Non-pigmented ciliary epithelial cell (primary cell): ENCODE results near the gene LRRC7.

Experiments used
- DNase-seq: peaks from one replicate; pipeline ENCODE4 v3.0.0-alpha.2; 2010; ENCODE audit warnings: low read depth

Gene LRRC7

GRCh38 chr1:70091811-70092210, 524.1 kb downstream of the LRRC7 start:
- no peak for DNase-seq

DNA sequence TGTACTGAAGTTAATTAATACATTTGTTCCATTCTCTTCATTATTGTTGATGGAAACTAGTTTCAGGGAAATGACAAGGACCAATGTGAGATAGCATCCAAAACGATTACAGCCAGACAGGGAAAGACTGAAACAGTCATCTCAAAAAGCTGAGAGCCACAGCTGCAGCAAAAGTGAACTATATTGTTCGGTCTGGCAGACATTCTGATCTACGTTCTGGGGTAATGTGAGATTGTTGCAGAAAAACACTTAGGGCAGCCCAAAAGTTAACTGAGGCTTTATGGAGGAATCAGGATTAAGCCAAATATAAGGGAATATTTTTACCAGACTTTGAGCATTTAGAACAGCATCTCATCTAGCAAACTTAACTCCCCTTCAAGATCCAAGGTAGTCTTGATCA, 524.8 kb downstream of the LRRC7 start:
- no peak for DNase-seq

DNA sequence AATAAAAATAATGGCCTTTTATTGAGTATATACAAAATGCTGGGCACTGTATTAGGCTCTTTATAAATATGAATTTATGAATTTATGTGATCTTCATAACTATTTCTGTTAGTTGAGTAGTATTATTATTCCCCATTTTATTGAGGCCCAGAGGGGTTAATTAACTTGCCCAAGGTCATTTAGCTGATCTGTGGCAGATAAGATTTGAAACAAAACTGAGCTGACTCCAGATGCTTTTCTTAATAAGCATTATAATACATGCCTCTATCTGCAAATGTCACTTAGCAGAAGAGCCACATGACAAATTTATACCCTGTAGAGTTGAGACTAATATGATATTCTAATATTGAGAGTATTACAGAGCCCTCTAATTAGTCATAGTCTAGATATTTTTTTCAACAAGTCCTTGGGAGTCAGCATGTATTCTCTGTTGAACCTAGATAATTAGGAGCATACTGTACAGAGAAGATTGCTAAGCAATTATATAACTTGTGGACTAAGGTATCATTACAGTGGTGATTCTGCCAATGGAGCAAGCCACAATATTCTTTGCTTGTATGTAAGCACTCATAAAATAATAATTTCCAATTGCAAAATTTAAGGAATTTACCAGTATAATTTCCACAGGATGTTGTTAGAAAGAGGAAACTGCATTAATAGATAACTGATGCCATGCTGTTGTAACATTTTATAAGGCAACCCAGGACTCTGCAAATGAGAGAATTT, 525.7 kb downstream of the LRRC7 start:
- no peak for DNase-seq

DNA sequence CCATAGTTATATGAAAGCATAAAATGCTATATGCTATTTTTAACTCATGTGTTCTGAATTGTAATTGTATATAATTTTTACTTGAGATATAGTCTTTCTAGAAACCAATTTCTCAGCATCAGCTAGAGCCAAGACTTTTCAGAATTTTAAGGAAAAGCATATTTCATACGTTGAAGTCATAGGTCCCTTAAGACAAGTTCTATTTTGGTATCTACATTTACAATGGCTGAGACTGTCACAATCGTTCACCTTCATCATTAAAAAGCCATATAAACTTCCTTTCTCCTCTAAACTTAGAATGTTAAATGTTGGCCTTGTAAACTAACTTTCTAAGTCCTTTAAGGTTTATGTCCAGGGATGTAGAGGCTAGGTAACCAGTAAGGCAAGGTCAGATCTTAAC, 533.5 kb downstream of the LRRC7 start:
- no peak for DNase-seq

DNA sequence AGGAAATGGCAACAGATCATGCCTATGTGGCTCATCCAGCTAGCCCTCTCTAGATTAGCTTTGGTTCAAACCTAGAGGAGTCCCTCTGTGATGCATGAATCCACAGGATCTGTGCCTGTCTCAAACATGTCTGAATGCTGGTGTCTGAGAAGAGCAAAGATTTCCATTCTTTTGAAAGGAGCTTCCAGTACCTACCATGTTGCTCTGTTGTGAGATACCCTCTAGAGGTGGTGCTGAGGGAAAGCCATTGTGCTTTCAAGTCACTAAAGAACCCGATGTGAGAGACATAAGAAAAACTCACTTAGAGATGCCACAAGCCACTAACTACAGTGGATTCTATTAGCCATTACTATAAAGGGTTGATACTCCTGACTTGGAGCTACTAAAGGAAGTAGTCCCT, 534.1 kb downstream of the LRRC7 start:
- no peak for DNase-seq

- no peak for DNase-seq
Measured at GRCh38 chr1:70103770-70104169, 536.0 kb downstream of the LRRC7 start.

DNA sequence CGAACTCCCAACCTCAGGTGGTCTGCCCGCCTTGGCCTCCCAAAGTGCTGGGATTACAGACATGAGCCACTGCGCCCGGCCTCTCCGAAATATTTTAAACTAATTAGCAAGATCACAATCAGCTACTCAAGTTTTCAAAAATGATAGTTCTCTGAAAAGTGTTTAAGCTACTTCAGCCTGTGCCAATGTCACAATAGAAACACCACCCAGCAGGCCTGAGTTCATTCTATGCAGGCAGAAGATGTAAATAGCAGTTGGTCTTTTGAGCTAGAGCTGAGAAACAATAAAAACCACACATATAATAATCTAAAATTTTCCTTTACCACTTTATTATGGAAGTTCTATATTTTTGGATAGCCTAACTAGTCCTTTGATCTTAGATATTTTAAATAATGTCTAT, 541.5 kb downstream of the LRRC7 start:
- DNase-seq = no peak

GRCh38 chr1:70112838-70113237, 545.1 kb downstream of the LRRC7 start:
- no peak for DNase-seq

DNA sequence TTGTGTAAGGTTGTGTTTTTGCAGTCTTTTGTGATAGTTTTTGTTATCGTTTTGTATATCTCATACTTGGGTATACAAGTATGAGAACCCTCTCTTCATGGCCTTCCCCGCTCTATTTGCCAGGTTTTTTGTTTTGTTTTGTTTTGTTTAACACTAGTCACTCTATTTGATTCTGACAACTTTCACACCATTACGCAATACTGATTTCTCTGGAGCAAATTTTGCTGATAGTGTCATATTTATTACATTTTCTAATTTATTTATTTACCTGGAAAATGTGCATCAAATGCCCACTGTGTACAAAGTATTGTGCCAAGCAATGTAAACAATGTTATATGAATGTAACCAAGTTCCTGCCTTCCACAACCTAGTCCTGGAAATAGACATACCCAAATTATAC, 547.6 kb downstream of the LRRC7 start:
- DNase-seq = no peak

DNA sequence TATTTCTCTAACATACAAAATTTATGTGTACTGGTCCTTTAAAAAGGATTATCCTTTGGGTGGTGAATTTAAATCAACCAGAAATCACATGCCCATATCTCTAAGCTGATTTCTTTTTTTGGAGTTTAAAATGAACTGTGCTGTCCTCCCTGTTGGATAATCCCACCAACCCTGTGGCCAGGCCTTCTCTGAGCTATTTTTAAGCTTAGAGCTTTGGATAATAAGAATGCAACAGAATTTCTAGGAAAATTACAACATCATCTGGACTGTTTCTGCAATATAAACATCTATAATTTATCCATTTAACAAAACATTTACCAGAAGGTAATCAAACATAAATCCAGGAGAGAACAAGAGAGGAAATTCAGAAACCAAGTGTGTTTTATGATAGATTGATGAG, 549.3 kb downstream of the LRRC7 start:
- DNase-seq = no peak

DNA sequence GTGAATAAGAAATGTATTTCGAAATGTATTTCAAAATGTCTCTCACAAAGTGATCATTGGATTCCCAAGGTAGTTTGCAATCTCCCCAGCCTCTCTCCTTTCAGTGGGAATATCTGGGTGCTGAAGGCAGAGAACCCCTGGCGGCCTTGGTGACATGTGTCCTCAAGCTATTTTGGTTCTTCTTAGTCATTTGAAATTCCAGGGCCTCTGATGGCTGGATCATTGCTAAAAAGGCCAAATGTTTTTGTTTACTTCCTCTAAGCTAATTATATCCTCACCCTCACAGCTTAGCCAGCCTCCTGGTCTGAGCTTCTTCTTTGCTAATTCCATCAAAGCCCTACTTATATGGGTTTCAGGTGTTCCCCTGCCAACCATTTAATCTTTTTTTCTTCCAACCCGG, 566.4 kb downstream of the LRRC7 start:
- DNase-seq = no peak

DNA sequence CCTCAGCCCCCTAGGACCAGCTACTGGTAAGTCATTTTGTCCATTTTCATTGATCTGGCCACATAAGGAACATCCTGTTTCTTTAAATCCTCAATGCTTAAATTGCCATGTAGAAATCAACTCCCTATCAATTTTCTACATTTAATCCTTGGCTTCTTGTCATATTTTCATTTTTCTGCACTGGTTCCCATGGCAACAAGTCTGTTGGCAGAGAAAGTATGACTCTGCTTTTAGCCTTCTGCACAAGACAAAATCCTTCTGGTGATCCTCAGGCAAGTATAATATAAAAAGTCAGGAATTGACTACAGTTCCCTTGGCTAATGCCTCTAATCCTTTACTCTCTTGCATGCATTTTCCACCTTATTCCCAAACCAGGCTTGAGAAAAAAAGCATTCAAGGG, 572.6 kb downstream of the LRRC7 start:
- peak; percentile 38 for DNase-seq

- no peak for DNase-seq
Measured at GRCh38 chr1:70140894-70141293, 573.2 kb downstream of the LRRC7 start.

- DNase-seq = no peak
Measured at GRCh38 chr1:70142075-70142474, 574.4 kb downstream of the LRRC7 start.

DNA sequence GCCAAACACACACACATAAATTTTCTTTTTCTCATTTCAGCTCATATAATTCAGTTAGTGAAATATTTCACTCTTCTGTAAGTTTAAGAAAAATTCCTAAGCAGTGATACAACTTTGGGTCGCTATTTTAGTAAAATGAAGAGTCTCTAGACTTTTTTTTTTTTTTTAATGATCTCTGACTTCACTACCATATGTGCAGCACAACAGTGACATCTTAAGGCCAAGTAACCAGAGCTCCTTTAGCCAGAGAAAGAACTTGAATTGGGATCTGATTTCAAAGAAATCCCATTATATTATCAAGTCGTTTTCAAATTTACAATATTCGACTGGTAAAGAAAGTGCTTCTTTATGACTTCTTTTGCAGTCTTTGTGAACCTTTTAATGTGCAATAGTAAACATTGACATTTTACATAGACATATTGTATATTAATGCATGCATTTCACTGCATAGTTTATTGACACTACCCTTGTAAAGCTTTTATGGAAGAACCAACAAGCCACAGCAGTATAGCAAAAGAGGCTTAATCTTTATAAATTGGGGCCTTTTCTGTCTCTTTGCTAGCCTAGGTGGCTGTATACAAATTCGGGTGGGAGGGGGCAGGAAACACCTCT, 575.4 kb downstream of the LRRC7 start:
- DNase-seq = peak; percentile 31

DNA sequence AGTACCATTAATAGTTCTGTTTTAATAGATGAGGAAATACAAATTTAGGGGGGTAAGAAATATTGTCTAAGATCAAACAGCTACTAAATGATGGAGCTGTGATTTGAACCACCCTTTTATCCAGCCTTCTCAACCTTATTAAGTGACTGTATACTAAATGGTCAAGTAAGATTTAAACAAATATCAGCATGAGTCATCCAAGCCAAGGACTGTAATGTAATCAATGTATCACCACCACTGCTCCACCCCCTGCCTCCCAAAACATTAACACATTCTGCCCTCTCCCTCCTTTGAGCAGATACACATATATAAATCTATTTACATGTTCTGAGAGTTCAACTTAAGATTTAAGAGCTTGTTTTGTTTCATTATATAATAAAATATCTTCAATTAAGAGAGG, 578.8 kb downstream of the LRRC7 start:
- peak; percentile 13 for DNase-seq

GRCh38 chr1:70150444-70150843, 582.7 kb downstream of the LRRC7 start:
- no peak for DNase-seq

GRCh38 chr1:70153739-70154138, 586.0 kb downstream of the LRRC7 start:
- no peak for DNase-seq

DNA sequence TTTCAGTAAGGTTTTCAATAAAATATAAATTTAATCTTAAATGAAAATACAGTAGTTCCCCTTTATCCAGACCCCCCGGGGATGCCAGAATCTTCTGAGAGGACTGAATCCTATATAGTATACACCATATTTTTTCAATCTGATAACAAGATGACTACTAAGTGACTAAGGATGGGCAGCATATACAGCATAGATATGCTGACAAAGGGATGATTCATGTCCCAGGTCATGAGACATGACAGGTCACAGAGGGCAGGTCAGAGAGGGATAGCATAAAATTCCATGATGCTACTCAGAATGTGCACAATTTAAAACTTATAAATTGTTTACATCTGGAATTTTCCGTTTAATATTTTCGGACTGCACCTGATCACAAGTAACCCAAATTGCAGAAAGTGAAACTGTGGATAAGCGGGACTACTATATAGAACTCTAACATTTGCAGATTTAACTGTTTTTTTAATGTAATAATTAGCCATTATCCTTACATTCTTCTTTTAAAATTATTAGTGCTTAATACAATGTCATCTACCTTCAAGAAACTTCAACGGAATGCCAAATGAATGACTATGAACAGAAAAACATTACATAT, 588.9 kb downstream of the LRRC7 start:
- DNase-seq = no peak

- DNase-seq = no peak
Measured at GRCh38 chr1:70164350-70164749, 596.6 kb downstream of the LRRC7 start.

- DNase-seq = no peak
Measured at GRCh38 chr1:70168283-70168682, 600.6 kb downstream of the LRRC7 start.

GRCh38 chr1:70169018-70169839, 601.5 kb downstream of the LRRC7 start:
- no peak for DNase-seq

GRCh38 chr1:70171512-70171911, 603.8 kb downstream of the LRRC7 start:
- no peak for DNase-seq
